ENCODE results near the gene SYNGAP1. TPM values are rescaled to one million over a fixed set of nuclear protein-coding genes. Genes with fewer than 3 reads are reported as not detected.
A peak's percentile ranks its signal among the peaks of the same experiment; 100 is the strongest.

SYNGAP1 gene
- total and polyA plus RNA-seq, 5 donors from 2014 or later: 0.48 to 81.4 (median 0.64) TPM

DNA sequence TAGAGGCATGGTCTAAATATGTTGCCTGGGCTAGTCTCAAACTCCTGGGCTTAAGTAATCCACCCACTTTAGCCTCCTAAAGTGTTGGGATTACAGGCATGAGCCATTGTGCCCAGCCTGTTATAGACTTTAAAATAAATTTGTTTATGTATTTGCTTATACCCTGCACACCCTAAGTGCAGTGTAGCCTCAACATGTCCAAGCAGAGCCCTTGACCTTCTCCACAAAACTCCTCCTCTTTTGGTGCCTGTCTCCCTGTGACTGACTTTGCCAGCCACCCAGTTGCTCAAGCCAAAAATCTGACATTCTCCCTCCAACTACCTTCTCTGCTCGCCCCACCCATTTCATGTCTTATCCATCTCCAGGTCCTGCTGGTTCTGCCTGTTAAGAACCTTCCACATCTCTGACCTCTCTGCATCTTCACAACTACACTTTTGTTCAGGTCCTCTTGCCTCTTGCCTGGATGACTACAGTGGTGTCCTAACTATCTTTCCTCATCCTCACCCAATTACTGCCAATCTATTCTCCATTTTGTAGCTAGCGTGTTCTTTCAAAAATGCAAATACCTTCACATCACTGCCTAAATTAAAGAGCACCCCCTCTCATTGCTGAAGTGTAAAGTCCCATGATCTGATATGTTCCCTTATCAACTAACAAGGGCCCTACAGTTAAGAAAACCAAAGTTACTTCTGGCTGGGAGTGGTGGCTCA lies 39.4 kb upstream of the SYNGAP1 start:
- Mint-ChIP-seq H3K9me3 (peaks cover 0 to 3% (median 0%) of the 10 kb centered on the region in 7 donors), H3K27ac (peak overlapping the region in 1 of 3 donors; percentile 72), H3K27me3 (peaks cover 14% of the 10 kb centered on the region), H3K36me3 (no peaks in the 10 kb centered on the region), H3K4me3 (no peak overlapping the region), H3K4me1 (peaks cover 0 to 3% (median under 1%) of the 10 kb centered on the region in 4 donors)
- H3K36me3 ChIP-seq (ENCODE audit: control insufficient read depth, insufficient read depth, low read length): no peaks in the 10 kb centered on the region
- no peaks in the 10 kb centered on the region for H3K4me1 ChIP-seq (ENCODE audit: control insufficient read depth, insufficient read depth, low read length, poor library complexity, severe bottlenecking)
- ATAC-seq (ENCODE audit: low read depth in 2 of 2) (no peak), DNase-seq (no peak)
- H3K27me3 ChIP-seq (ENCODE audit: control insufficient read depth, insufficient read depth, low read length): no peaks in the 10 kb centered on the region
- no peak overlapping the region for H3K4me3 ChIP-seq (ENCODE audit: low read depth, low read length)
- no peak overlapping the region for H3K27ac ChIP-seq (ENCODE audit: insufficient read depth, low read length, poor library complexity, severe bottlenecking)
- no peaks in the 10 kb centered on the region for H3K9me3 ChIP-seq (ENCODE audit: control insufficient read depth in 2 of 2, low read length in 2 of 2)

- ATAC-seq (ENCODE audit: low read depth in 2 of 2): no peak
- H3K4me1 ChIP-seq (ENCODE audit: control insufficient read depth, insufficient read depth, low read length, poor library complexity, severe bottlenecking): no peaks in the 10 kb centered on the region
- no peak for DNase-seq
- H3K9me3 ChIP-seq (ENCODE audit: control insufficient read depth in 2 of 2, low read length in 2 of 2): no peaks in the 10 kb centered on the region
- peak overlapping the region in 1 of 3 donors; percentile 56 for H3K27ac Mint-ChIP-seq
- H3K36me3 Mint-ChIP-seq: no peaks in the 10 kb centered on the region
- H3K4me3 ChIP-seq (ENCODE audit: low read depth, low read length): no peak overlapping the region
- peaks cover 0 to 3% (median 0%) of the 10 kb centered on the region in 4 donors for H3K4me1 Mint-ChIP-seq
- peaks cover 14% of the 10 kb centered on the region for H3K27me3 Mint-ChIP-seq
- no peaks in the 10 kb centered on the region for H3K27me3 ChIP-seq (ENCODE audit: control insufficient read depth, insufficient read depth, low read length)
- no peak overlapping the region for H3K4me3 Mint-ChIP-seq
- H3K9me3 Mint-ChIP-seq: peaks cover 0 to 3% (median 0%) of the 10 kb centered on the region in 7 donors
- no peak overlapping the region for H3K27ac ChIP-seq (ENCODE audit: insufficient read depth, low read length, poor library complexity, severe bottlenecking)
- no peaks in the 10 kb centered on the region for H3K36me3 ChIP-seq (ENCODE audit: control insufficient read depth, insufficient read depth, low read length)
These were observed 36.3 kb upstream of the SYNGAP1 start for GRCh38 chr6:33383427-33384185.

DNA sequence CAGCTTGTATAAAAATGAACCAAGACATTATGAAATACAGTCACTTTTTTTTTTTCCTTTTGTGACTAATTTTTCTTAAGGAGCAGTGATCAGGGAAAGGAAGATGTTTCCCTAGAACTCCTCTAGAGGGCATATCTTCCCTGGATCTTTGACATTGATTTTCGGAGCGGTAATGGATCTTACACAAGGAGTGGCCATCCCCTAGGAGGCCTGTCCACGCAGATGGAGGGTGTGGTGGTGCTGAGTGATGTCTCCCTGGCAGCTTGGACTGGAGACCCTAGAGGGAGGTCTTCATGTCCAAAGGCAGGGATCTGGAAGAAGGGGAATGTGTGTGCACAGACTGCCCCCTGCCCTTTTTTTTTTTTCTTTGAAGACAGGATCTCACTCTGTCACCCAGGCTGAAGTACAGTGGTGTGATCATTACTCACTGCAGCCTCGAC lies 35.3 kb upstream of the SYNGAP1 start:
- H3K36me3 ChIP-seq (ENCODE audit: control insufficient read depth, insufficient read depth, low read length): no peaks in the 10 kb centered on the region
- H3K27ac ChIP-seq (ENCODE audit: insufficient read depth, low read length, poor library complexity, severe bottlenecking): no peak overlapping the region
- peaks cover 14% of the 10 kb centered on the region for H3K27me3 Mint-ChIP-seq
- peaks cover 0 to 3% (median 0%) of the 10 kb centered on the region in 7 donors for H3K9me3 Mint-ChIP-seq
- DNase-seq: no peak
- H3K9me3 ChIP-seq (ENCODE audit: control insufficient read depth in 2 of 2, low read length in 2 of 2): no peaks in the 10 kb centered on the region
- H3K27me3 ChIP-seq (ENCODE audit: control insufficient read depth, insufficient read depth, low read length): no peaks in the 10 kb centered on the region
- no peak for ATAC-seq (ENCODE audit: low read depth in 2 of 2)
- H3K4me3 Mint-ChIP-seq: no peak overlapping the region
- H3K4me1 Mint-ChIP-seq: peaks cover 0 to 3% (median 0%) of the 10 kb centered on the region in 4 donors
- no peak overlapping the region for H3K27ac Mint-ChIP-seq
- no peaks in the 10 kb centered on the region for H3K4me1 ChIP-seq (ENCODE audit: control insufficient read depth, insufficient read depth, low read length, poor library complexity, severe bottlenecking)
- no peaks in the 10 kb centered on the region for H3K36me3 Mint-ChIP-seq
- no peak overlapping the region for H3K4me3 ChIP-seq (ENCODE audit: low read depth, low read length)

DNA sequence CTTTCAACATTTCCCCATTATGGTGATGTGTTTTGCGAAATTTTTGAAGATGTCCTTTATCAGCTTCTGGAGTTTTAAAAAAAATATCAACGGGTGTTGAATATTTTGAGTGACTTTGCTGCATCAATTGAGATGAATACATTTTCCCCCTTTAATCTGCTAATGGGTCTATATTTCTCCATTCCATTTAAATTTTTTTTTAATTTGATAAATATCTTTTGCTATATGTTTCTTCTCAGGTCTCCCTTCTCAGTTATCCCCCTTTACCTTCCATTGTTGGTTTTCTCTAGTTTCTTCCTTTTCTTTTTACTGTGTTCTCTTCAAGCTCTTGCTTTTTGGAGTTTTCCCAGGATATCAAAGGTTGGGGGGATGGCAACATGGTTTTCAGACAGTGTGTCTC lies 29.7 kb upstream of the SYNGAP1 start:
- Histone ChIP-seq H3K4me1 (ENCODE audit: control insufficient read depth, insufficient read depth, low read length, poor library complexity, severe bottlenecking) (peaks cover 23% of the 10 kb centered on the region), H3K27me3 (ENCODE audit: control insufficient read depth, insufficient read depth, low read length) (no peaks in the 10 kb centered on the region), H3K27ac (ENCODE audit: insufficient read depth, low read length, poor library complexity, severe bottlenecking) (peak overlapping the region; percentile 92), H3K4me3 (ENCODE audit: low read depth, low read length) (no peak overlapping the region), H3K36me3 (ENCODE audit: control insufficient read depth, insufficient read depth, low read length) (no peaks in the 10 kb centered on the region), H3K9me3 (ENCODE audit: control insufficient read depth in 2 of 2, low read length in 2 of 2) (no peaks in the 10 kb centered on the region)
- no peak for ATAC-seq (ENCODE audit: low read depth in 2 of 2)
- DNase-seq: no peak
- H3K27me3 Mint-ChIP-seq: no peaks in the 10 kb centered on the region
- no peaks in the 10 kb centered on the region for H3K36me3 Mint-ChIP-seq
- no peak overlapping the region for H3K4me3 Mint-ChIP-seq
- H3K9me3 Mint-ChIP-seq: no peaks in the 10 kb centered on the region
- peak overlapping the region; percentile 94 to 99 (median 97) for H3K27ac Mint-ChIP-seq
- peaks cover 6 to 38% (median 21%) of the 10 kb centered on the region in 4 donors for H3K4me1 Mint-ChIP-seq

- Histone ChIP-seq H3K9me3 (ENCODE audit: control insufficient read depth in 2 of 2, low read length in 2 of 2) (no peaks in the 10 kb centered on the region), H3K27ac (ENCODE audit: insufficient read depth, low read length, poor library complexity, severe bottlenecking) (peak overlapping the region; percentile 92), H3K4me1 (ENCODE audit: control insufficient read depth, insufficient read depth, low read length, poor library complexity, severe bottlenecking) (peaks cover 24% of the 10 kb centered on the region), H3K36me3 (ENCODE audit: control insufficient read depth, insufficient read depth, low read length) (no peaks in the 10 kb centered on the region), H3K27me3 (ENCODE audit: control insufficient read depth, insufficient read depth, low read length) (no peaks in the 10 kb centered on the region), H3K4me3 (ENCODE audit: low read depth, low read length) (peak overlapping the region; percentile 56)
- Mint-ChIP-seq H3K4me3 (peak overlapping the region; percentile 84 to 93 (median 90)), H3K36me3 (no peaks in the 10 kb centered on the region), H3K9me3 (no peaks in the 10 kb centered on the region), H3K27me3 (no peaks in the 10 kb centered on the region), H3K4me1 (peaks cover 6 to 43% (median 24%) of the 10 kb centered on the region in 4 donors), H3K27ac (peak overlapping the region; percentile 94 to 99 (median 97))
- ATAC-seq (ENCODE audit: low read depth in 2 of 2) (no peak), DNase-seq (no peak)
These were observed 29.0 kb upstream of the SYNGAP1 start for GRCh38 chr6:33390767-33391277.

DNA sequence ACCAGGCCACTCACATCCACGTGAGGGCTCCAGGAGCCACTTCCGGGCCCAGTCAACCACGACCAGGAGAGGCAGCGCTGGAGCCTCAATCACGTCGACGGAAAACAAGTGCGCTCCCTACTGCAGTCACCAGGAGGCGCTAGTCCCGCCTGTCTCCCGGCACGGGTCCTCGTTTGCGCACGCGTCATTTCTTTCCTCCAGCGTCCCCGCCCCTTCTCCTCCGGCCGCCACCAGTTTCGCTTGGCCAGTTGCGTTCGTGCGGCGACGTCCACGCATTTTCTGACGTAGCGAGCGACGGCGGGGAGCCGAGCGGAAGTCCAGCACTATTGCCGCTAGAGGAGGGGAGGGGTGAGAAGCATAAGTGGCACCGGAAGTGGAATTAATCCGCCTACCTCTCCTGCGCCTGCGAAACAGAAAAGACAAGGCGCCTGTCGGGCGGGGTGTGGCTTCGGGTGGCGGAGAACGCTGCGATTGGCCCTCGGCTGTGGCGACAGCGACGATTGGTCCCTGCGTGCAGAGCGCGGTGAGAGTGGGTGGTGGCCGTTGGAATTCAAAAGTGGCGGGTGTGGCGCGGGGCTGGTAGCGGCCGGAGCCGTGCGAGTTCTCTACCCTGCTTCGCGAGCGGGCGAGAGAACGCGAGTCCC lies 28.5 kb upstream of the SYNGAP1 start, which contains the start of gene KIFC1:
Gene KIFC1 (plus strand): TSS at position 546 of the 644 bp plus-strand sequence. CDS start 163 bp downstream, outside the sequence.
- peaks cover 28% of the 10 kb centered on the region for H3K4me1 ChIP-seq (ENCODE audit: control insufficient read depth, insufficient read depth, low read length, poor library complexity, severe bottlenecking)
- Mint-ChIP-seq H3K36me3 (no peaks in the 10 kb centered on the region), H3K4me3 (peak within 1 kb of the TSS; percentile 84 to 93 (median 90)), H3K27me3 (no peaks in the 10 kb centered on the region), H3K27ac (peak within 1 kb of the TSS; percentile 94 to 99 (median 97)), H3K9me3 (no peaks in the 10 kb centered on the region), H3K4me1 (peaks cover 6 to 46% (median 27%) of the 10 kb centered on the region in 4 donors)
- ATAC-seq (ENCODE audit: low read depth in 2 of 2) (peak; percentile 89 to 91), DNase-seq (peak; percentile 99 to 100 (median 99))
- no peaks in the 10 kb centered on the region for H3K36me3 ChIP-seq (ENCODE audit: control insufficient read depth, insufficient read depth, low read length)
- H3K9me3 ChIP-seq (ENCODE audit: control insufficient read depth in 2 of 2, low read length in 2 of 2): no peaks in the 10 kb centered on the region
- H3K4me3 ChIP-seq (ENCODE audit: low read depth, low read length): peak within 1 kb of the TSS; percentile 78
- H3K27ac ChIP-seq (ENCODE audit: insufficient read depth, low read length, poor library complexity, severe bottlenecking): peak within 1 kb of the TSS; percentile 92
- no peaks in the 10 kb centered on the region for H3K27me3 ChIP-seq (ENCODE audit: control insufficient read depth, insufficient read depth, low read length)

DNA sequence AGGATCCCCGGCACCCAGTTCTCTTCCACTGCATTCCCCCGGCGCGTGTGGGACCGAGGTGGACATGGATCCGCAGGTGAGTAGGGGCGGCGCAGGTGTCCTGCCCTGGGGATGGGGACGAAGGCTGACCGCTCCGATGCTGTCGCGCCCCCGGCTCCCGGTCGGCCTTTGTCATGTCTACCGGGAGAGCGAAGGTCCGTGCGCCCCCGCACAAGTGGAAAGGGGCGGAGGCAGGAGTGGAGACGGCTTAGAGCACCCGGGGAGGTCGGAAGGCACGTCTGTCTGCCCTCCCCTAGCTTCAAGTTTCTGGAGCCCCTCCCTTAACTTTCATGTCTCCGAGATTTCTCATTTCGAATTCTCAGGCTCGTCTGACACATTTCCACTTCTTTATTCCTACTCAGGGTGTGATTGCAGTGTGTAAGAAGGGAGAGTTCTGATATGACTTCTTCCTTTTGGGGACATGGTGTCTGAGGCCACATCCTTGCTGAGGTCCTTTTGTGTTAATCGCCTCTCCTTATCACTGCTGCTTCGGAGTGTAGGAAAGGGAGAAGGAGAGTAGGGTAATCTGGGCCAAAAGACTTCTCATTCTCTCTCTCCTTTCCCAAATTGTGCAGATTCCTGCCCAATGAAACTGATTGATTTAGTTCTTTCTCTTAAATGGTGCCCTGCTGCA lies 27.8 kb upstream of the SYNGAP1 start:
- Histone ChIP-seq H3K4me1 (ENCODE audit: control insufficient read depth, insufficient read depth, low read length, poor library complexity, severe bottlenecking) (peaks cover 29% of the 10 kb centered on the region), H3K27ac (ENCODE audit: insufficient read depth, low read length, poor library complexity, severe bottlenecking) (peak overlapping the region; percentile 92), H3K4me3 (ENCODE audit: low read depth, low read length) (peak overlapping the region; percentile 78), H3K9me3 (ENCODE audit: control insufficient read depth in 2 of 2, low read length in 2 of 2) (no peaks in the 10 kb centered on the region), H3K27me3 (ENCODE audit: control insufficient read depth, insufficient read depth, low read length) (no peaks in the 10 kb centered on the region), H3K36me3 (ENCODE audit: control insufficient read depth, insufficient read depth, low read length) (no peaks in the 10 kb centered on the region)
- H3K36me3 Mint-ChIP-seq: no peaks in the 10 kb centered on the region
- peak overlapping the region in 2 of 3 donors; percentile 97 to 99 for H3K27ac Mint-ChIP-seq
- DNase-seq (peak in 2 of 3 donors; percentile 17 to 46), ATAC-seq (ENCODE audit: low read depth in 2 of 2) (no peak)
- H3K4me3 Mint-ChIP-seq: peak overlapping the region; percentile 84 to 93 (median 90)
- H3K9me3 Mint-ChIP-seq: no peaks in the 10 kb centered on the region
- peaks cover 6 to 46% (median 27%) of the 10 kb centered on the region in 4 donors for H3K4me1 Mint-ChIP-seq
- no peaks in the 10 kb centered on the region for H3K27me3 Mint-ChIP-seq
